Dermis microvascular lymphatic vessel endothelial cell (primary cell): ENCODE results near the gene CCDC24. TPM values are rescaled to one million over a fixed set of nuclear protein-coding genes. Genes with fewer than 3 reads are reported as not detected.

Source experiments
- DNase-seq, 2 donors: peaks; one replicate each; pipeline versions ENCODE4 v3.0.0 to v3.0.0-alpha.2; 2010; ENCODE audit warnings: low read depth in 2 of 2
- total RNA-seq: library from RNA; depleted of rRNA; stranded (reverse); fragments of >200 nt; gene quantifications from 2 replicates; pipeline ENCODE4 v1.2.1, GENCODE V29; 2014

The CCDC24 gene
- total RNA-seq, 1 donor from 2014 or later, result 1.3 TPM

DNA sequence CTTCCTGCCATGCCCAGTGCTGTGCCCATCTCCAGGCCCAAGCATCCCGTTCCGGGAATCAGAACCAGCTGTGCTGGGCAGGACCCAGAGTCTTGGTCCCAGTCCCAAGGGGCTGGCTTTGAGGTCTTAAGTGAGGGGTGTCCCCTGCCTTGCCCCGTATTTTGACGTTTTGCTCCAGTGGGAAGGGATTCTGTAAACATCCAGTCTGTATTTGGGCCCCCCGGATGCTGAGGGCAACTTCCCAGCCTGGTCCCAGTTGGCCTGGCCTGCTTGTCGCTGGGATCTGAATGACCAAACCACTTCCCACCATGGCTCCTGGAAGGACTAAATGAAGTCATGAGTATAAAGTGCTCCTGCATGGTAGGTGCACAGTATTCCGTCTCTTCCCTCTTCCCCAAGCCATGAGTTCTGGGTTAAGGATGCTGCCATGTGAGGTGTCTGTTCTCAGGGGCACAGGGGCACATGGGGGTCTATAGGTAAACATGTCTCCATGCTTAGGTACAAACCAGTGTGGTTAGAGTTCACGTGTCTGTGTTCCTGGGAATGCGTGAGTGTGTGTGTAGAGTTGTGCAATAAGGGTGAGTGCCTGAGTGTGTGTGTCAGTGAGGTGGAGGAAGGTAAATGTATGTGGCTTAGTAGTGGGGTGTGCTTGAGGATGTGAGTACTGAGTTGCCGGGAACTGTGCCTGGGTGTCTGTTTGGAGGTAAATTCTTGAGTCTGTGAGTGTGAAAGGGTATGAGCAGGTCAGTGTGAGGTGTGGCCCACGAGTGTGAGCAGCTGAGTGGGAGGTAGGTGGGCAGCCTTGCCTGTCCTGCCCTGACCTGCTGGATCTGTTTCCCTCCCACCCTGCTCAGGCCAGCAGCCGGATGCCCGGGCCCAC lies 10.9 kb upstream of the CCDC24 start:
- DNase-seq, result no peak

DNA sequence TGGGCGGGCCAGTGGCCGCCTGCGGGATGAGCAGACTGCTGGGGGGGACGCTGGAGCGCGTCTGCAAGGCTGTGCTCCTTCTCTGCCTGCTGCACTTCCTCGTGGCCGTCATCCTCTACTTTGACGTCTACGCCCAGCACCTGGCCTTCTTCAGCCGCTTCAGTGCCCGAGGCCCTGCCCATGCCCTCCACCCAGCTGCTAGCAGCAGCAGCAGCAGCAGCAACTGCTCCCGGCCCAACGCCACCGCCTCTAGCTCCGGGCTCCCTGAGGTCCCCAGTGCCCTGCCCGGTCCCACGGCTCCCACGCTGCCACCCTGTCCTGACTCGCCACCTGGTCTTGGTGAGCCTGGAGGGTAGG lies 10.3 kb upstream of the CCDC24 start:
- DNase-seq, result no peak

- DNase-seq, result no peak
Measured at GRCh38 chr1:43981636-43982035, 9.8 kb upstream of the CCDC24 start.

- no peak for DNase-seq
Measured at GRCh38 chr1:43982241-43982640, 9.2 kb upstream of the CCDC24 start.

DNA sequence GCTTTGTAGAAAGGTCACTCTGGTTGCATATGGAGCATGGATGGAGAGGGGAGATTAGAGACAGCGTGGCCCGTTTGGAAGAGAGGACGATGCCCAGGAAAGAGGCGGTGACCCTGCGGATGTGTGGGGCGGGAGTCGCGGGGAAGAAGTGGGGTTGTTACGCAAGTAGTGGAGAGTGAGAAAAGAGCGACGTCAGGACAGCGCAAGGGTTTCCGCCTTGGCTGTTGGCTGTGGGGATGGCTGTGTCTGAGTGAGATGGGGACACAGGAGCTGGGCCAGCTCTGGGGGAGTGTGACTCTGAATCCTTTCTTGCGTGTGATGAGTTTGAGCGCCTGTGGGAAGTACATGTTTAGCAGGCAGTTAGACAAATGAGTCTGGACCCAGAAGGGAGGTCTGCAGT lies 8.6 kb upstream of the CCDC24 start:
- no peak for DNase-seq

GRCh38 chr1:43983253-43983899 lies 8.0 kb upstream of the CCDC24 start:
- no peak for DNase-seq

GRCh38 chr1:43984855-43985254 lies 6.5 kb upstream of the CCDC24 start:
- DNase-seq, result no peak

GRCh38 chr1:43985984-43986595 lies 5.3 kb upstream of the CCDC24 start:
- DNase-seq, result no peak

GRCh38 chr1:43986712-43987111 lies 4.7 kb upstream of the CCDC24 start:
- DNase-seq, result no peak

- no peak for DNase-seq
Measured at GRCh38 chr1:43987159-43987902, 4.1 kb upstream of the CCDC24 start.

- DNase-seq, result no peak
Measured at GRCh38 chr1:43990271-43991199, 864 bp upstream of the CCDC24 start.

- DNase-seq, result no peak
Measured at GRCh38 chr1:43991200-43991475, 261 bp upstream of the CCDC24 start.

- DNase-seq, result no peak
Measured at GRCh38 chr1:43992232-43992995, 1.0 kb downstream of the CCDC24 start.

DNA sequence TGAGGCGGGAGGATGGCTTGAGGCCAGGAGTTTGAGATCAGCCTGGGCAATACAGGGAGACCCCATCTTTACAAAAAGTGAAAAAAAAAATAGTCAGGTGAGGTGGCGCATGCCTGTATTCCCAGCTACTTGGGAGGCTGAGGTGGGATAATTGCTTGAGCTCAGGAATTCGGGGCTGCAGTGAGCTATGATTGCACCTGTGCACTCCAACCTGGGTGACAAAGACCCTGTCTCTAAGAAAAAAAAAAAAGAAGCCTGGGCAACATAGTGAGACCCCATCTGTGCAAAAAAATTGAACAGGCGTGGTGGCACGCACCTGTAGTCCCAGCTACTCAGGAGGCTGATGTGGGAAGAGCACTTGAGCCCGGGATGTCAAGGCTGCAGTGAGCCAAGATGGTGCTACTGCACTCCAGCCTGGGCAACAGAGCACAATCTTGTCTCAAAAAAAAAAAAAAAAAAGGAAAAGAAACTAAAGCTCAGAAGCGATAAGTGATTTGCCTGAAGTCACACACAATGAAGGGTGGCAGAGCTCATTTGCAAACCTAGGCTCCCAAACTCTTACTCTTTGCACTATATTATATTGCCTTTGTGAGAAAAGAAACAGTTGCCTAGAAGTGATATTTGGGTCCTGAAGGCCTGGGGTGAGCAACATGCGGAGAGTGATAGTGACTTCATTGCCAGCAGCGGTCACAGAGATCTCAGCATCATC lies 2.0 kb downstream of the CCDC24 start:
- no peak for DNase-seq

- no peak for DNase-seq
Measured at GRCh38 chr1:43994071-43994470, 2.7 kb downstream of the CCDC24 start.

GRCh38 chr1:43994794-43995790 lies 3.7 kb downstream of the CCDC24 start:
- no peak for DNase-seq

- no peak for DNase-seq
Measured at GRCh38 chr1:43995984-43996732, 4.8 kb downstream of the CCDC24 start.

GRCh38 chr1:43996733-43997115 lies 5.3 kb downstream of the CCDC24 start:
- no peak for DNase-seq
